ENCODE measurements around the gene STRN3.
A peak's percentile ranks its signal among the peaks of the same experiment; 100 is the strongest.
"Not testable (repeated sequence)": the region's sequence is repeated elsewhere in the genome, so short reads cannot be mapped to it uniquely, and the experiment has no call there.

Gene STRN3

DNA sequence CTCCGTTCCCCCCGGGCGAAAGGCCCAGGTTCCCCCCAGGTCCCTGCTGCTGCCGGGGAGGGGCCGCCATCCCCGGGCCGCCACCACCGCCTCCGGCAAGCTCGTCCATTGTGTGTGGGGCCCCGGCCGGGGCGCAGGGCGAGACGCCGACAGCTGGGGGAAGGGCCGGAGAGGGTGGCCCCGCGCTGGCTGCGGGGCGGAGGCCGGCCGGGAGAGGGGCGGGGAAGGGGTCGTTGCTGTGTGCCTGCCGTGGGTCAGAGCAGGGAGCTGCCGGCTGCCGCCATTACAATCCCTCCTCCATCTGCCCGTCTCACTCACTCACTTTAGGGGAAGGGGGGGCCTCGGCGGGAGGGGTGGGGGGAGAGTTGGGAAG is at the start of gene STRN3:
STRN3 (minus strand) TSS at position 303 of the 373 bp plus-strand sequence; CDS start at position 109, 194 bp downstream.
- H3K27ac ChIP-seq: peak within 1 kb of the TSS; percentile 89
- TF ChIP-seq CTCF (IDR thresholded peaks at IDR 0.05; ENCODE audit: low read depth, low read length, missing control alignments): no peak
- H3K36me3 ChIP-seq (replicated peaks): no peaks in the 10 kb centered on the region
- in situ Hi-C loops (cut with HindIII; ENCODE audit: low pct_ligation_motif_present, low sequenced_read_pairs): no loop called here
- H3K4me3 ChIP-seq (ENCODE audit: low read depth, low read length): peak within 1 kb of the TSS; percentile 91
- H3K27me3 ChIP-seq (replicated peaks): no peaks in the 10 kb centered on the region
- no peak for DNase-seq

GRCh38 chr14:31075144-31075543 is 49.0 kb upstream of the STRN3 start:
- no peak for TF ChIP-seq CTCF (IDR thresholded peaks at IDR 0.05; ENCODE audit: low read depth, low read length, missing control alignments)
- no peak overlapping the region for H3K27ac ChIP-seq
- H3K4me3 ChIP-seq (ENCODE audit: low read depth, low read length): no peak overlapping the region
- no peaks in the 10 kb centered on the region for H3K36me3 ChIP-seq (replicated peaks)
- no peak for DNase-seq
- H3K27me3 ChIP-seq (replicated peaks): no peaks in the 10 kb centered on the region
- in situ Hi-C loops (cut with HindIII; ENCODE audit: low pct_ligation_motif_present, low sequenced_read_pairs): no loop called here

DNA sequence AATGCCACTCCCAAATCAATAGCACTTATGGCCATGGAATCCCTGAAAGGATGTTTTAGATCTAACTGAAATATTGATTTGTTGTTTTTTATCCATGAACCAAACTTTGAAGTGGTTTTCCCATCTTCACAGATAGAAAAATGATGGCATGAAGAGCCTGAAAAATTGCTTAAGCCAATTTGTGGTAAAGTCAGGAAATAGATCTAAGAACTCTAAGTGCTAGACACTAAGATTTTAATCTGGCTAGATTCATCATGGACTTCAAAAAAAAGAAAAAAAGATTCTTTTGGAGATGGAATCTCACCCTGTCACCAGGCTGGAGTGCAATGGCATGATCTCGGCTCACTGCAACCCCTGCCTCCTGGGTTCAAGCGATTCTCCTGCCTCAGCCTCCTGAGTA is 45.0 kb upstream of the STRN3 start:
- no peak for TF ChIP-seq CTCF (IDR thresholded peaks at IDR 0.05; ENCODE audit: low read depth, low read length, missing control alignments)
- H3K36me3 ChIP-seq (replicated peaks): no peaks in the 10 kb centered on the region
- no peaks in the 10 kb centered on the region for H3K27me3 ChIP-seq (replicated peaks)
- no peak overlapping the region for H3K4me3 ChIP-seq (ENCODE audit: low read depth, low read length)
- no peak overlapping the region for H3K27ac ChIP-seq
- DNase-seq: no peak
- in situ Hi-C loops (cut with HindIII; ENCODE audit: low pct_ligation_motif_present, low sequenced_read_pairs): no loop called here

DNA sequence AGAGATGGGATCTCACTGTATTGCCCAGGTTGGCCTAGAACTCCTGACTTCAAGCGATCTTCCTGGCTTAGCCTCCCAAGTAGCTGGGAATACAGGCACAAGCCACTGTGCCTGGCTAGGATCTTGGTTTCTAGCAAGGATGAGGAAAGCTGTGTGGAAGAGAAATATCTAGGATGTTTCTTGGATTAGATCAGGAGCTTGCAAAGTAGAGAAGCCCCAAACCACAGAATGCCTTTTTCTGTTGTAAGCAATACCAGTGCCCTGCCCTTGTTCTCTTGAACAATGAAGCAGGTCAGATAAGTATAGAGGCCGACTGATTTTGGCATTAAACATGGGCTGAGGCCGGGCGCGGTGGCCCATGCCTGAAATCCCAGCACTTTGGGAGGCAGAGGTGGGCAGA is 44.3 kb upstream of the STRN3 start:
- no peak for TF ChIP-seq CTCF (IDR thresholded peaks at IDR 0.05; ENCODE audit: low read depth, low read length, missing control alignments)
- no peaks in the 10 kb centered on the region for H3K36me3 ChIP-seq (replicated peaks)
- DNase-seq: peak; percentile 85
- no peak overlapping the region for H3K4me3 ChIP-seq (ENCODE audit: low read depth, low read length)
- in situ Hi-C loops (cut with HindIII; ENCODE audit: low pct_ligation_motif_present, low sequenced_read_pairs): no loop called here
- H3K27me3 ChIP-seq (replicated peaks): no peaks in the 10 kb centered on the region
- peak overlapping the region; percentile 37 for H3K27ac ChIP-seq

DNA sequence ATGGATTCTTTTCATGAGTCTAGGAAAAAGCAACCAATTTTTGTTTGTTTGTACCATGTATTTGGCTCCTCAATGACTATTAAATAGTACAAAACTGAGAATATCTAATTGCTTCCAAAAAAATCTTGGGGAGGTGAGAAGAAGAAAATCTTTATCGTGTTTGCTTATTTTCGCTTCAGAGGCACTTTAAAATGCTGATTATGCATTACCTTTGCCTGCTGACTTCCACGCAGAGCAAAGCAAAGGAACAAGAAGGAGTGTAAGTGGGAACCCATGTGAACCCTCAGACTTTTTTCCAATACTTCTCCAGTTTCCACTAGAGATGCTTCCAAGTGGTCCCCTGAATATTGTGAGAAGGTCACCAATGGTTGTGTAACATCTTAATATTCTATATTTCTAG is 43.2 kb upstream of the STRN3 start:
- DNase-seq: no peak
- Histone ChIP-seq H3K27ac (no peak overlapping the region), H3K4me3 (ENCODE audit: low read depth, low read length) (no peak overlapping the region), H3K27me3 (replicated peaks) (no peaks in the 10 kb centered on the region), H3K36me3 (replicated peaks) (no peaks in the 10 kb centered on the region)
- in situ Hi-C loops (cut with HindIII; ENCODE audit: low pct_ligation_motif_present, low sequenced_read_pairs): no loop called here
- no peak for TF ChIP-seq CTCF (IDR thresholded peaks at IDR 0.05; ENCODE audit: low read depth, low read length, missing control alignments)

- in situ Hi-C loops (cut with HindIII; ENCODE audit: low pct_ligation_motif_present, low sequenced_read_pairs): no loop called here
- DNase-seq: no peak
- TF ChIP-seq CTCF (IDR thresholded peaks at IDR 0.05; ENCODE audit: low read depth, low read length, missing control alignments): no peak
- H3K27ac ChIP-seq: no peak overlapping the region
- no peaks in the 10 kb centered on the region for H3K27me3 ChIP-seq (replicated peaks)
- no peaks in the 10 kb centered on the region for H3K36me3 ChIP-seq (replicated peaks)
- no peak overlapping the region for H3K4me3 ChIP-seq (ENCODE audit: low read depth, low read length)
These were observed 42.1 kb upstream of the STRN3 start for GRCh38 chr14:31068235-31068634.

GRCh38 chr14:31062908-31063307 is 36.7 kb upstream of the STRN3 start:
- H3K27ac ChIP-seq; in situ Hi-C loops (cut with HindIII; ENCODE audit: low pct_ligation_motif_present, low sequenced_read_pairs); H3K36me3 ChIP-seq (replicated peaks); DNase-seq; H3K4me3 ChIP-seq (ENCODE audit: low read depth, low read length); H3K27me3 ChIP-seq (replicated peaks): not testable (repeated sequence)
